HepG2 (cell line): Measurements from ENCODE around the gene PPIL3. TPM values are rescaled to one million over a fixed set of nuclear protein-coding genes. Genes with fewer than 3 reads are reported as not detected.

Experiments used
- CAMTA2 ChIP-seq: sonication (generic); formaldehyde crosslinking; IDR thresholded peaks from 2 replicates; pipeline ENCODE4 v1.4.0; 2020; ENCODE audit warnings: mild to moderate bottlenecking, missing genetic modification reagents, borderline replicate concordance
- ELF1 ChIP-seq: sonication (generic); formaldehyde crosslinking; IDR thresholded peaks from 2 replicates; pipeline ENCODE4 v1.4.0; 2020; ENCODE audit warnings: missing genetic modification reagents
- GATAD1 ChIP-seq: IDR thresholded peaks from 2 replicates; pipeline ENCODE4 v1.6.1; 2016; ENCODE audit warnings: missing genetic modification reagents, missing compliant biosample characterization
- MIER2 ChIP-seq: IDR thresholded peaks from 2 replicates; pipeline ENCODE4 v1.6.1; 2016; ENCODE audit warnings: missing biosample characterization, missing genetic modification reagents
- MIXL1 ChIP-seq: IDR thresholded peaks from 2 replicates; pipeline ENCODE4 v1.6.1; 2016
- PHB2 ChIP-seq: fragments of 450-650 bp; IDR thresholded peaks from 2 replicates; pipeline ENCODE4 v1.6.1; 2018; ENCODE audit not compliant: partially characterized antibody
- PLSCR1 ChIP-seq: sonication (generic); formaldehyde crosslinking; IDR thresholded peaks from 2 replicates; pipeline ENCODE4 v1.5.0; 2020; ENCODE audit warnings: missing genetic modification reagents, mild to moderate bottlenecking, borderline replicate concordance
- RXRA ChIP-seq: sonication (generic); formaldehyde crosslinking; IDR thresholded peaks from 2 replicates; pipeline ENCODE4 v1.5.1; 2020; ENCODE audit warnings: missing genetic modification reagents
- SMYD3 ChIP-seq: sonication (generic); formaldehyde crosslinking; IDR thresholded peaks from 2 replicates; pipeline ENCODE4 v1.8.1; 2023; ENCODE audit warnings: mild to moderate bottlenecking, missing genetic modification reagents
- SOX6 ChIP-seq, 2 experiments: fragments of 450-650 bp in 1 of 2; sonication (generic) in 1 of 2; formaldehyde crosslinking in 1 of 2; IDR thresholded peaks; 2 replicates each; pipeline versions ENCODE4 v1.4.0 to v1.6.1; 2017 to 2020; ENCODE audit warnings: antibody characterized with exemption in 1 of 2, mild to moderate bottlenecking in 1 of 2, missing genetic modification reagents in 1 of 2
- TERF1 ChIP-seq: sonication (generic); formaldehyde crosslinking; IDR thresholded peaks from 2 replicates; pipeline ENCODE4 v1.8.0; 2022; ENCODE audit warnings: mild to moderate bottlenecking, missing genetic modification reagents, moderate library complexity
- U2AF2 ChIP-seq: fragments of 200-400 bp; formaldehyde crosslinking; IDR thresholded peaks from 2 replicates; pipeline ENCODE4 v1.6.1; 2017; ENCODE audit warnings: low read depth, mild to moderate bottlenecking, low read length
- ZFYVE20 ChIP-seq: sonication (generic); formaldehyde crosslinking; IDR thresholded peaks from 2 replicates; pipeline ENCODE4 v1.8.0; 2023; ENCODE audit warnings: low read depth, mild to moderate bottlenecking, moderate library complexity, missing genetic modification reagents, borderline replicate concordance
- ZNF12 ChIP-seq: sonication (generic); formaldehyde crosslinking; IDR thresholded peaks from 2 replicates; pipeline ENCODE4 v1.5.0; 2020; ENCODE audit warnings: missing genetic modification reagents
- ZNF18 ChIP-seq: sonication (generic); formaldehyde crosslinking; IDR thresholded peaks from 2 replicates; pipeline ENCODE4 v1.8.0; 2022; ENCODE audit warnings: mild to moderate bottlenecking, missing genetic modification reagents; ENCODE audit not compliant: insufficient replicate concordance
- ZNF280D ChIP-seq: sonication (generic); formaldehyde crosslinking; IDR thresholded peaks from 2 replicates; pipeline ENCODE4 v1.5.1; 2020; ENCODE audit warnings: mild to moderate bottlenecking, missing genetic modification reagents
- ZNF383 ChIP-seq: sonication (generic); formaldehyde crosslinking; IDR thresholded peaks from 2 replicates; pipeline ENCODE4 v1.4.0; 2020; ENCODE audit warnings: missing genetic modification reagents, mild to moderate bottlenecking, borderline replicate concordance
- ZNF550 ChIP-seq: sonication (generic); formaldehyde crosslinking; IDR thresholded peaks from 2 replicates; pipeline ENCODE4 v1.4.0; 2020; ENCODE audit warnings: mild to moderate bottlenecking, missing genetic modification reagents, borderline replicate concordance
- ZNF556 ChIP-seq: sonication (generic); formaldehyde crosslinking; IDR thresholded peaks from 2 replicates; pipeline ENCODE4 v1.4.0; 2020; ENCODE audit warnings: mild to moderate bottlenecking, missing genetic modification reagents, borderline replicate concordance
- ZNF567 ChIP-seq: sonication (generic); formaldehyde crosslinking; IDR thresholded peaks from 2 replicates; pipeline ENCODE4 v1.8.1; 2023; ENCODE audit warnings: mild to moderate bottlenecking, missing genetic modification reagents, borderline replicate concordance
- ZNF672 ChIP-seq: sonication (generic); formaldehyde crosslinking; IDR thresholded peaks from 2 replicates; pipeline ENCODE4 v1.8.1; 2022; ENCODE audit warnings: missing genetic modification reagents
- ZNF775 ChIP-seq: sonication (generic); formaldehyde crosslinking; IDR thresholded peaks from 2 replicates; pipeline ENCODE4 v1.4.0; 2020; ENCODE audit warnings: missing genetic modification reagents, mild to moderate bottlenecking, moderate library complexity, borderline replicate concordance
- polyA plus RNA-seq, 8 experiments: library from polyadenylated mRNA; depleted of rRNA in 3 of 8; stranded (reverse) in 7 of 8; unstranded in 1 of 8; fragments of >200 nt; fragmentation: Illumina TruSeq in 4 of 8; extraction: Trizol in 4 of 8; gene quantifications; 2 replicates each; pipeline versions ENCODE4 v1.2.1 to v1.2.3, GENCODE V29; 2011 to 2016; ENCODE audit warnings: low read depth in 4 of 8, missing spikeins in 1 of 8, mixed read lengths in 1 of 8; ENCODE audit not compliant: insufficient read depth in 1 of 8
- total RNA-seq, 5 experiments: library from RNA; depleted of rRNA; stranded (reverse); fragments of >200 nt; fragmentation: Illumina TruSeq; extraction: Trizol; gene quantifications; 2 replicates each; pipeline ENCODE4 v1.2.3, GENCODE V29; 2016; ENCODE audit warnings: low read depth in 1 of 5

The PPIL3 gene
- total and polyA plus RNA-seq, 2 of the 13 experiments (the other 11 are each of a cell fraction or from before 2014, with no cell fraction given) = 98.7 to 107 TPM

GRCh38 chr2:200901459-200902072 lies 12.7 kb upstream of the PPIL3 start (continued):
- TF ChIP-seq MIXL1 (CRISPR knock-in tag) (peak; percentile 54; the same call in 1 of the 2 replicates), ZNF550 (CRISPR knock-in tag) (no peak), ELF1 (CRISPR knock-in tag) (no peak), ZNF12 (CRISPR knock-in tag) (0 out of 2 replicates have a peak, but pooled peaks have one; percentile 32), SOX6 (IDR thresholded peaks at IDR 0.05) (no peak), SOX6 (CRISPR knock-in tag; IDR thresholded peaks at IDR 0.05) (0 out of 2 replicates have a peak, but pooled peaks have one; percentile 25), CAMTA2 (CRISPR knock-in tag) (no peak), PLSCR1 (CRISPR knock-in tag) (no peak), ZNF775 (peak; percentile 98), ZNF383 (no peak), U2AF2 (no peak), ZNF18 (CRISPR knock-in tag) (no peak), ZNF672 (CRISPR knock-in tag) (no peak), RXRA (CRISPR knock-in tag) (no peak), GATAD1 (CRISPR knock-in tag) (no peak), TERF1 (CRISPR knock-in tag) (no peak), ZNF567 (CRISPR knock-in tag) (no peak), PHB2 (no peak), SMYD3 (CRISPR knock-in tag) (no peak), MIER2 (CRISPR knock-in tag) (no peak), ZNF556 (no peak), ZFYVE20 (CRISPR knock-in tag) (no peak), ZNF280D (no peak)
